Esophagus mucosa (tissue), 1 donor: ENCODE results near the gene GREB1L. TPM values are rescaled to one million over a fixed set of nuclear protein-coding genes. Genes with fewer than 3 reads are reported as not detected.
A peak's percentile ranks its signal among the peaks of the same experiment; 100 is the strongest.
"Not testable (repeated sequence)": the region's sequence is repeated elsewhere in the genome, so short reads cannot be mapped to it uniquely, and the experiment has no call there.

ENCODE experiments used
- ATAC-seq: fragments of 200-7000 bp; cut with Tn5 transposase; one replicate; pipeline ENCODE4 v1.9.1; 2020
- total RNA-seq: library from RNA; stranded (reverse); gene quantifications from one replicate; pipeline ENCODE4 v1.2.4, GENCODE V29; 2023
- donor health status: DM: yes; HTN: yes; CAD: no.

GREB1L gene
- total RNA-seq, 1 donor from 2014 or later: not detected

DNA sequence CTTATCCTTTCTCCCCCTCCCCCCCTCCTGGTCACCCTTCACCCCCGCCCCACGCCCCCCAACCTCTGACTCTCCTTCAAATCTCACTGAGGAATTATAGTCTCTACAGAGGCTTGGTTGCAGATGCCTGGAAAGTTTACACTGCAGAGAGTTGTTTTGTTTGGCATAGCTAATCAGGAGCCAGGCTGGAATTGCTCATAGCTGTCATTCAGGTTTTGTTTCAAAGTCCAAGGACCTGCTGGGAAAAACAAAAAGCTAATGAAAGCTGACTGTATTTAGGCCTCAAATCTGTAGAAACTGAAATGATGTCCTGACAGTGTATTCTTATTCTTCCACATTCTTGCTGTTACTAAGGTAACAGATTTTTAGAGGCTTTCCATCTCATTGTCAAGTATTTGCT lies 22.6 kb downstream of the GREB1L start:
- ATAC-seq: no peak

DNA sequence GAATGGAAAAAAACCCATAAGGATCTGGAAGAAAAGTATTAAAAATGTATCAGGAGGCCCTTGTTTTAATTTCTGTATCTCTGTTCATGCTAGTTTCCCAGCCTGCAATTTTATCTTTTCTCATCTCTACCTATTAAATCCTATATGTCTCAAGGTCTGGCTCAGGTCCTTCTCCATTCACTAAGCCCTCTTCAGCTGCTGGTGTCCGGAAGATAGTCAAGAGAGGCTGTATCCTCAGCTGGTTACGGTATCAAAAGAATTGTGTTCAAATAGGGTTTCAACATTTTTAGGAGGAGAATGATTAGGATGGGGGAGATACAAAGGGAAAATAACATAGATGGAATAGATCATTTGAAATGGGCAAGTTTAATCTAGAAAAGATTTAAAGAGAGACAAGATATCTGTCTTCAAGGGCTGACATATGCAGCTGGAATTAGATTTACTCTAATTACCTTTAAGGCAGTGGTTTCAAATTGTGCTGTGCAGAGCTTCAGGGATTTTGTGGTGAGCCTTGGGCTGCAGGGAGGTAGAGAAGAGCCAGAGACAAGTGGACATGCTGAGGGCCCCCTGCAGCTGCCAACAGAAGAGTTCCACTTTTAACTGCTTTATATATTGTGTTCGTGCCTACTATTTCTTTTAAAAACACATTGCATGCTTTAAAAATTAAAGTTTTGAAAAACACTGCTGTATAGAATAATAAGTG lies 24.1 kb downstream of the GREB1L start:
- ATAC-seq: no peak

DNA sequence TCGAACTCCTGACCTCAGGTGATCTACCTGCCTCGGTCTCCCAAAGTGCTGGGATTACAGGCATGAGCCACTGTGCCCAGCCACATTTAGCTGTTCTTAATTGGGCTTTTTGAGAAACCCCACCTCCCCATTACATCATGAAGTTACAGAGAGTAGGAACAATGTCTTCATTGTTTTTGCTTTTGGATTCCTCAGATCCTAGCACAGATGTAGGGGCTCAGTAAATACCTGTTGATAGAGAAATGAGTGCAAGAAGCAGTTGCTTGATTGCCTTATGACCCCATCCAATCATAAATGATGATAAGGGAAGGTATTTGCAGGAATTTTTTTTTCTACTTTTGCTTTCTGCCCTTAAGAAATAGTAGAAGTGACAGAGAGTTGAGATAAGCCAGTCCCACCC lies 25.4 kb downstream of the GREB1L start:
- ATAC-seq: no peak

DNA sequence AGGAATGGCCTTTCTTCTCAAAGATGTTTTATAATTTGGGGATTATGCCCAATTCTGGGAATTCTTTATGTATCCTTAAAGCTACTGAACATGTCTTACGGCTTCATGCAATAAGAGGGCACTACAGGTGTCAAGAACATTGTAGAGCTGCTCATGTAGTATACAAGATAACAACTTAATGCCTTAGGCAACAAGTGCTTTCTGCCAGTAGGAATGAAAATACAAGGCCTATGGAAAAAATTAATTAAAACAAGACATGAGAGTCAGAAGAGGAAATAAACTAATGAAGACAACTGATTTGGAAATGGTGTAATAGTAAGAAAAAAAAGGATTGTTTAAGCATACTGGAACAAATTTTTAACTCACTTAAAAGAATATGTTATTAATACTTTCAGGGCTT lies 27.3 kb downstream of the GREB1L start:
- ATAC-seq: no peak

DNA sequence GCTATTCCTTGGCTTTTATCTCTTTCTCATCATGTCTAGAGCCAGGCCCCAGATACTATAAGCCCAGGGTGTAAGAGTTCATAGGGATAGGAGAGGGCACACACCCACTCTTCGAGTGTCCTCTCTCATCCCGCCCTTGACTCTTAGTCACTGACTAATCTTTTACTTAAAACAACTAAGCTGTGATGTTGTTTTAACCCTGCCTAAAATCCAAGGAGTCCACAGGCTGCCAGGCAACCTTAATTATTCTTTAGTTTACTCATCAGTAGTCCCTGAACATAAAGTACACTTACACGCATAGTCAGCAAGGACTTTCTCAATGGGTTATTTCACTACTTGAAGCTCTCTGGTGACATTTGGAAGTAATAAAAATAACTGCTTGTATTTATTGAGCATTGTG lies 28.4 kb downstream of the GREB1L start:
- ATAC-seq: peak; percentile 18

DNA sequence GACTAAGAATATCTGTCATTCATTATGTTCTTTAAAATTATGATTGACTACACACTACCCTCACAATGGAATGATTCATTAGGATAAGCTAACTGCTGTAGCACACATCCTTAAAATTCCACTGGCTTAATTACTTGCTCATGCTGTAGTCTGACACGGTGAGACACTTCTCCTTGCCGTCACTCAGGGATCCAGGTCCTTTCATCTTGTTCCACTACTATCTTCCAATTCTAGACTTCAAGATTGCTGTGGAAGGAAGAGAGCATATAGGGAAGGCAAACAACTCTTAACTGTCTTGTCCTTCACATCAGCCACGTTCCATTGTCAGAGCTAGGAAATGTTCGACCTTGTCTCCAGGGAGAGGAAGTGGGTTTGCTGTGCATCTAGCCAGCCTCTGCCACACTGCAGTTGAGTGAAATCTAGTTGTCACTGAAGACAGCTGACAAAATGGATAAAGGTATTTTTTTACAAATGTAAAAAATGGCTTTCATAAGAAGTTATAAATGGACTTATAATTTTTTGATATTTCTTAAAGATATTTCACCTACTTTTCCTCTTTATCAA lies 30.1 kb downstream of the GREB1L start:
- ATAC-seq: no peak

DNA sequence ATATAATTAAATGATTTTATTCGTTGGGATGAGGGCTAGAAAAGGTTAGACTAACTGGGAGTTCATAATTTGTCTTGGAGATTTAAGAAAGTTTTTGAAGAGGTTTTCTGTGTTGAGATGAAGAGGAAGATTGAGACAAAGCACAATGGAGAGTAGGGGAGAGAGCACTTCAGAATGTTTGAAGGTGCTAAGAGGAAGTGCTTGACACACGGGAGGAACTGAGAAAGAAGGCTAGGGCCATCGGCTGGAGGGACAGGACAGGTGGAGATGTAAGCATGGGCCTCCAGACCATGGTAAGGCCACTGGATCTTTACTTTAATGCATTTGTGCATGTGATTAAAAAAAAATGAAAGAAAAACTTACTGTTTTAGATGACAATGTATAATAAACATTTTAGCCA lies 31.5 kb downstream of the GREB1L start:
- no peak for ATAC-seq

DNA sequence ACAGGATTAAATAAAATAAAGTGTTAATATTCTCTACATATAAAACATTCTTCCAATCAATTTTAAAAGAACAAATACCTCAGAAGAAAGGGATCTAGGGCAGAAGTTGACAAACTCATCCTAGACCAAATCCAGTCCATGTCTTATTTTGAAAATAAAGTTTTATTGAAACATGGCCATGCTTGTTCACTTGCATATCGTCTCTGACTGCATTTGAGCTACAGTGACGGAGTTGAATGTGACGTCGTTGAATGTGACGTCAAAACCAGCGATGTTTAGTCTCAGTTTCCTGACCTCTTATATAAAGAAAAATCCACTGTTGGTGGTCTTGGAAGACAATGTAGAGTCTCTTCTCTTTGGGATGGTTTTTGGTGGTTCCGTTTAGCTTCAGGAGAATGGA lies 33.6 kb downstream of the GREB1L start:
- no peak for ATAC-seq

DNA sequence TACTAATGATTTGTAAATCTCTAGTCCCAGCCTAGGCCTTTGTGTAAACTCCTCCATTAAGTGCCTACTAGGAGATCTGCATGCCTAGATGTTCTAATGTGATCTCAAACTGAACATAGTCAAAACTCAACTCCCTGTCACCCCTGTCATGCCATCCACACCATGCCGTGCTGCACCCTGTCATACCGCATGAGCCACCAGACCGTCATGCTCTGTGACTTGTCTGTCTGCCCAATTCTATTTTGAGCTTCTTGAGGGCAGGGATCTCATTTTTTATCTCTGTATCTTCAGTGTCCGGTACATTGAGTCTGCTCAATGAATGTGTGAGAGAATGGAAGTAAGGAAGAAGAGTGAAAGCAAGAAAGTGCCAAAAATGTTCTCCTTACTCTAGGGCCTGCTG lies 35.5 kb downstream of the GREB1L start:
- ATAC-seq: no peak

DNA sequence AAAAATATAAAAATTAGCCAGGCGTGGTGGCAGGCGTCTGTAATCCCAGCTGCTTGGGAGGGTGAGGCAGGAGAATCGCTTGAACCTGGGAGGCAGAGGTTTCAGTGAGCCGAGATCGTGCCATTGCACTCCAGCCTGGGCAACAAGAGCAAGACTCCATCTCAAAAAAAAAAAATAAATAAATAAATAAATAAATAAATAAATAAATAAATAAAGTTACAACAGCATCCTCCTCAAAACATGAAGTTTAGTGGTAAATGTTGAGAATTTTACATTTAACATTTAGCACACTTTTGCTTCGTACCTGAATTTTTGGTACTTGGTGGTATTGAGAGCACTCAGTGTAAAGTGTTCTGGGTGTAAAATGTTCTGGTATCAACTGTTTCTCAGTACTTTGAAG lies 36.2 kb downstream of the GREB1L start:
- ATAC-seq: not testable (repeated sequence)

DNA sequence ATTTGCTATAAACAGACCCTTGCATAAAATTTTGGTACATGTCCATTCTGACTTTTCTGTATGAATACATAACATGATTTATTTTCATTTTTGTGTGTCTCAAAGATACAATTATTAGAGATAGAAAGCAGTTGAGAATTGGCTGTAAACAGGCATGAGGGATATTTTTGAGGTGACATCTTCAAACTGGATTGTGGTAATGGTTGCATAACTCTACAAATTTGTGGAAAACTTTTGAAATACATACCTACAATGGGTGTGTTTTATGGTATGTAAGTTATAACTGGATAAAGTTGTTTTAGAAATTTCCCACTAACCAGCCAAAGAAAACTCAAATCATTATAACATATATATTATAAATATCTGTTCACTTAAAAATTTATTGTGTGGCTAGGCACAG lies 39.6 kb downstream of the GREB1L start:
- ATAC-seq: no peak

DNA sequence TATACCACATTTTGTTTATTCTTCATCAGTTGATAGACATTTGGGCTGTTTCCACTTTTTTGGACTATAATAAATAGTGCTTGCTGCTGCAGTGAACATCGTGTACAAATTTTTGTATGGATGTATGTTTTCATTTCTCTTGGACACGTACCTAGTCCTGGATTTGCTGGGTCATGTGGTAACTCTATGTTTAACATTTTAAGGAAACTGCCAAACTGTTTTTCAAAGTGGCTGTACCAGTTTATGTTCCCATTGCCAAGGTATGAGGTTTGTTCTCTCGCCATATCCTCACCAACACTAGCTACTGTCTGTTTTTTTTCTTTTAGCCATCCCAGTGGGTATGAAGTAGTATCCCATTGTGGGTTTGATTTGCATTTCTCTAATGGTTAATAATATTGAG lies 42.5 kb downstream of the GREB1L start:
- ATAC-seq: no peak

DNA sequence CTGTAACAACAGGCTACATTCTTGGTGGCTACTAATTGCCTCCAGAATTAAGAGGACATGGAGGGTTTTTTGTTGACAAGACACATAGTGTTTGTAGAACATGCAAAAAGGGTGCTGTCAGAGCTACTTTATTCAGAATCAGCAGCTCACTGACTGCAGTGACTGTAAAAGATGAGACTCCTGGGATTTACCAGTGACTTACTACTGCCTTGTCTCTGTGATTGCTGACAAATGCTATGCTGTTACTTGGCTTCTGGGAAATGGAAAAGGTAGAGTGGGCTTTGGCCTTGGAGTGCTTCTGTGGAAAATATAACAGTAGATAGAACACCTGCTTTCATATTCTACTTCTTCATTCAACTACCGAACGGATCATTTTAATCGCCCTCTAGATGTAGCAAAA lies 47.8 kb downstream of the GREB1L start:
- ATAC-seq: no peak

DNA sequence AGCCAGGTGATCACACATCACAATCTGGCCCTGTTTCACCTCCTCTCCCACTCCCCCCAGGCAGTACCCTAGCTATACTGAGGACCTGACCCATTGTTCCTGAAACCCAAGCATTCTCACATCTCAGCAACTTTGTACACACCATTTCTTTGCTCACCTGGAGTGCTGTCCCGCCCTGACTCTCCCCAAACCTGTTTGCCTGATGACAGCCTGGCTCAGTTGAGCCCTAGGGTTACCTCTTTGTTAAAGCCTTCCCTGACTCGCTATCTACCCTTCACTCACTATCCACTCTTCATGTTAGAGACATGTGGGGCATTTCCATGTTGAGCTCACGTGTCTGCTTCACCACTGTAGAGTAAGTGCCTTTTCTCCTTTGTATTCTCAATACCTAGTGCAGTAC lies 49.1 kb downstream of the GREB1L start:
- ATAC-seq: peak; percentile 66

DNA sequence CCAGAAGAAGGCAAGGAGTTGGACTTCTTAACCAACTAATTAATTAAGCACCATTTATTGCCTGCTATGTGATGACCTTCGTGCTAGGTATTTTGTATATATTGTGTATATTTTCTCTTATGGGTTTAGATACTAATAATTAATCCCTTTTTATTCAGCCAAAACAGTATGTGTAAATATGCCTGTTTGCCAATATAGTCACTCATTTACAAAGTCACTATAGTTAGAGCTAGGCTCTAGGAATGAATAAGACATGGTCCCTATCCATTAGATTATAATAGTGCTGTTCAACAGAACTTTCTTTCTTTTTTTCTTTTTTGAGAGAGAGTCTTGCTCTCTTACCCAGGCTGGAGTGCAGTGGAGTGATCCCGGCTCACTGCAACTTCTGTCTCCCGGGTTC lies 51.4 kb downstream of the GREB1L start:
- ATAC-seq: no peak

DNA sequence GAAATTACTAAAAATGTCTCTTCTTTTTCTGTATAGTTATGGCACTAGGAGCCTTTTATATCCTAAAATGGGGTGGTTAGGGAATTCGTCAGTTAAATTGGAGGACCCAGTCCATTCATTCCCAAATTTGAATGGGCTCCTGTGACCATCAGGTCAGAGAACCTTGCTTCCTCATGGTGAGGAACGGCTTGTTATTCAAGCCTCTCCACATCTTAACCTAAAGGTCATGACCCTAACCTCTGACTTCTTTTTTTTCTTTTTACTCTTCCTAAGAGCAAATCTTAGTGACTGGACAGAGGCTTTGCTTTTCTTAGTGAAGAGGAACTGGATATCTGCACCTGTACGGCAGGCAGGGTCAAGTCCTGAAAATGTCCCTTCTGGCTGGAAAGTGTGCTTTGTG lies 53.1 kb downstream of the GREB1L start:
- ATAC-seq: no peak

DNA sequence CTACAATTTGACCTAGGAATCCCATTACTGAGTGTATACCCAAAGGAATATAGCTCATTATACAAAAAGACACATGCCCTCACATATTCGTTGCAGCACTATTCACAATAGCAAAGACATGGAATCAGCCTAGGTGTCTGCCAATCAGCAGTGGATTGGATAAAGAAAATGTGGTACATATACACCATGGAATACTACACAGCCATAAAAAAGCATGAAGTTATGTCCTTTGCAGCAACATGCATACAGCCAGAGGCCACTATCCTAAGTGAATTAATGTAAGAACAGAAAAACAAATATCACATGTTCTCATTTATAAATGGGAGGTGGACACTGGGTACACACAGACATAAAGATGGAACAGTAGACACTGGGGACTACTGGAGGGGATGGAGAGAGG lies 54.0 kb downstream of the GREB1L start:
- no peak for ATAC-seq

DNA sequence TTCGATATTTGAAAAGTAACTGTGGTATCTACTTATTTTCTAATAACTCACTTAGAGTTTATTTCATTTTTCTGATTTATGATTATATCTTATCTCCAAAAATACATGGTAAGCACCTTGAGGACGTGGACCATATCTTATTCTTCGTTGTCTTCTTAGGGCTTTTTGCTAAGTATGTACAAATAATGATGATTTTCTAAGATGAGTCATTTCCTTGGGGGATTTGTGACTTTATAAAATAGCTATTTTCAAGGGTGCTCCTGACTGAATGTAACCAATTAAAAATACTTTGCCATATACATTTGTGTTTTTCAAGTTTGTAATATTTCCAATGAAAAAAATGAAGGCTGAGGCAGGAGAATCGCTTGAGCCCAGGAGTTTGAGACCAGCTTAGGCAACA lies 56.3 kb downstream of the GREB1L start:
- ATAC-seq: no peak

DNA sequence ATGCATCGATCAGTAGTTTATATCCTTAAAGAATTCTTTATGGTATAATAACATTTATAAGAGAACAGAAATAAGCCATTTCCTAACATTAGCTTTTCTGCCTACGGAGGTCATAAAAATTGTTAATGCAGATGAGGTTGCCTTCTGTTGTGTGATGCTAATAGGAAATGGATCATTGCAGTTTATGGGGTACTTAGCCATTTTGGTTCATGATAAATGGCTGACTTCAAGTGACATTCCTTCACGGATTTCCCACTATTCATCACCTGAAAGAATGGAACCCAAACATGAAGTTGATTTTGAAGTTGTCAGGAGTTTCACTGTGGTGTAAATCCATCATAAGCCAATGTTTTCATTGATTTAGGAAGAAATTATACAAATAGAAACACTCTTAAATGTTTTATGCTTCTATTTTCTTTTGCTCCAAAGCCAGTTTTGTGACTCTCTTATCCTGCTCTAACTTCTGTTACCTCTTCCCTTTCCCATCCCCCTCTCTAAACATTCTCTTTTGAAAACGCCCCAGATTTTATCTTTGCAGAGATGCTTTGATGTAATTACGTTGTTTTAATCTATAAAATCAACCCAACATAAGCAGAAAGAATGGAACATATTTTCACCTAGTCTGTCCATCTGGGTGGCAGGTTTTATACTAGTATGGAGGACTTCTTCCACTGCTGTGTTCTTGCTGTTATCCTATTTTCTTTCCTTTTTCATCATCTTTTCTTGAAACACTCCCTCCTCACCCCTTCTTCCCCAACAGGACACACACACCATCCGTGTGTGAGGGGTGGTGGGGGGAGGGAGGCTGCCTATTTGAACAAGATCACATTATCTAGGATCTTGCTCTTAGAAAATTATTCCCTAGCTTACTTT lies 58.2 kb downstream of the GREB1L start:
- ATAC-seq: no peak

DNA sequence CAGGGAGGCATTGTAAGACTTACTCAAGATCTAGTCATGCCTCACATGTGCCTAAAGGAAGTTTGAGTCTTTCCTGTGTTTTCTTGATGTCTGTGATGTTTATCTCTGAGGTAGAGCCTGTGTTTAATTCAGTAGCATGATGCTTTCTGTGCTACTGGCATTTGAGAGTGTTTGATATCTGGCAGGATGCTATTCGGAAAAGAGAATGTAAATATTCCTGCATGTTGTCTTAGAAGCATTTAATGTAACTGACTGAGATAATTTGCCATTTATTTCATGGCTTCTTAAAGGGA lies 58.8 kb downstream of the GREB1L start:
- no peak for ATAC-seq

DNA sequence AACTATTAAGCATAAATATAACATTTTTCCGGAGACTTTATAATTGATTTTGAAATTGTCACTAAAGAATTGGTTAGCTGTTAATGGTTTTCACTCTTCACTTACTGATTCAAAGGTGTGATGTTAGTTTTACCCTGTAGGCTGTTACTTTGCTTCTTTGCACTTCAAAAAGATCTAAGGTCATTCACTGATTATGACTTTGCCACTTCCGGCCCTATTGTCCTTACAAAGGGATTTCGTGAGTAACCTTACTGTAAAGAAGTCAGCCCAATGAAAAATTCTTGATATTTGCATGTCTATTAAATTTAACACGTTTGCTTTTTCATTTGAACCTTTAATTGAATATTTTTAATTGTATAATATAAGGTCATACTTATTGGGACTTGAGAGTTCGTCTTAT lies 61.4 kb downstream of the GREB1L start:
- ATAC-seq: no peak

DNA sequence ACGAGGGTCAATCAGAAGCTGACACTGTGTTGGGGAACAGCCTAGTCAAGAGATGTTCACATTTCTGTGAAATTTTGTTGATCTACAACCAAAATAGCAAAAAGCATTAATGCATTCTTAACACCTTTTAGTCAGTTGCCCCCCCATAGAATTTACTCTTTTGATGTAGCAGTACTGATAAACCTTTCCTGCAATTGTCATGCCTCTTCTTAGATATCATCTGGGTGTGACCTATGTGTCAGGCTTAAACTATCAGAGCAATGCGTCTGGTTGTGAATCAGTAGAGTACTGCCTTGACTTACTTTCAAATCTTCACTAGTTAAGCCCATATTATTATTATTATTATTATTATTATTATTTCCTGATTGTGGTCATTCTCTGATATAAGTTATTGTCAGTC lies 61.9 kb downstream of the GREB1L start:
- no peak for ATAC-seq

DNA sequence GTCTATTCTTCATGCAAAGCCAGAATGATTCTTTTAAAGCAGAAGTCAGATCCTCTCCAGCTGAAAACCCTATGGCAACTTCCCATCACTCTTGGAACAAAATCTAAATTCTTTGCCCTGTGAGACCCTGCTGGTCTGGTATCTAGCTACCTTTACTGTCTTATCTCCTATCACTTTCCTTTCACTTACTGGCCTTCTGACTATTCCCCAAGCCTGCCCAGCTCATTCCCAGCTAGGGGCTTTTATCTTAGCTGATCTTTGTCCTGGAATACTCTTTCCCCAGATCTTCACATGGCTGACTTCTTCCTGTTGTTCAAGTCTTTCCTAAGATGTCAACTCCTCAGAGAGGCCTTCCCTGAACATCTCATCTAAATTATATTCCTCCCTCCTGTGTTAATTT lies 63.6 kb downstream of the GREB1L start:
- ATAC-seq: no peak

DNA sequence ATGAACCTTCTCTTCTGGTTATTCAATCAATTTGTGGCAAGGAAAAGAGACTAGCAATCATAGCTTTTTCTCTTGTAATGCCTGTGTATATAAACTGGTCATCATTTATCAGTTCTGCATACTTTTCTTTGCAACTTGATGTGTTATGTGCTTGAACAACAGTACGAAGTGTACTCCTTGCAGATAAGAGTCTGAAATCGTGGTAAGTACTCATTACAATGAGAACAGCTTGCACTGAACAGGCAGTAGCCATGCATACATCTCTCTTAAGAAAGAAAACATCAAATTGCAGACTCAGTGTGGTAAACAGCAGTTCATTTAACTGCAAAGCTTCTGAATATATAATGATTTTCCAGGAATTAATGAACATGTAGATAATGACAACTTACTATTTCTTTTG lies 64.3 kb downstream of the GREB1L start:
- ATAC-seq: no peak
